Measurements from ENCODE around the gene TGM4.

Gene TGM4

DNA sequence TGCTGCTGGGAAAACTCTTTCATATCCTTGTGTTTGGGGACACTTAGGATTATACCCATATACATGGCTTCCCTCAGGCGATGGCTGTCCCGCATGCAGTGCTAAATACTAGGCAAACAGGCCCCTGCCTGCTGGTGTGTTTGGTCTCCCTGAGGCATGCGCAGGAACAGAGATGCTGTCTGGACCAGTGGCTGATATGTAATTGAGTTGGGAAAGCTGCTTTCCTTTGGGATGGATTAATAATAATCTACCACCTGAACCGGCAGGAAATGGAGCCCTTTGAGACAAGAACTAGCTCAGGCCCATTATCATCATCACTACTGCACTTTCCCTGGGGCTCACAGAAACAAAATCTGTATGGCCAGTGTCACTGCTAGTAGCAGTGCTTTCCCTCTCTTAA lies 83.6 kb downstream of the TGM4 start:
- no peak for DNase-seq

DNA sequence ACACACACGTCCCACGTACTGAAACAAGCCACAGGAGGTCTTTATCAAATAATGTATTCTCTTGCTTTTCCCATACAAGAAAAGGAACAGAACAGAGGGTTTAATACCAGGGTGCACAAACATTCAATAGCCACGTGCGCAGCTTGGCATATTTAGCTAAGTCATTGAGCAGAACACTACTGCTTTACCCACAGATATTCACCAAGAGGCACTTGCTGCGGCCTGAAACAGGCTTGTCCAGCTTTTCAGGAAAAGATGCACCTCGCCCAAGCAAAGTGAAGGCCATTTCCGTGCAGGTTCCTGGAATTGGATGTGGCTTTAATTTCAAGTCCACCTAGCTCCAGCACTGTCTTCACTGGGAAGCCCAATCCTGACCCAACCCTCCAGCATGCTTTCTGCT lies 84.0 kb downstream of the TGM4 start:
- no peak for DNase-seq

DNA sequence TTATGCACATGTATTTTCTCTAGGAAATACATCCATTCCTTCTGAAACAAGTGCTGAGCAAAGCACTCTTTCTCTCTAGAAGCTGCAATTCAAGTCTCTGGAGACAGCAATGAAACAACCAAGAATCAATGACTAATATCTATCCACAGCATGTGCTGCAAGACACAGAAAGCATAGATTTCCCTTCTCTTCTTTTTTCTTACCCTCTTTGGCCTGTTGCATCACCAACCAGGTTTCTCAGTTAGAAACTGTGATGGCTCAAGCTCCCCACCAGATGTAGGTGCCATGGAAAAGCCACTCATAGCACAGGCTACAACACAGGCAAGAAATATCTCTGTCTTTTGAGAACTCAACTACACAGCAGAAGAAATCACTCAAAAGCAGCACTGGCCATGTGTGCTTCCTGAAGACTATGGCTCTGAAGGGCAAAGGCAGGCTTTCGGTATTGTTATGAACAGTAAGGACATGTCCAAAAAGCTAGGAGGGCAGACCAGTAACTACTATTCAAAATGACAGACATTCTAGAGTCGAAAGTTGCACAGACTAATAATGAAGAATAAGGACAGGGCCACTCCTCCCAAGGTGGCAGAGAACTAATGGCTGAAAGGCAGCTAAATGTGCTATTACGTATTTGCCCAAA lies 86.1 kb downstream of the TGM4 start:
- DNase-seq: peak; percentile 49

- no peak for DNase-seq
Measured at GRCh38 chr3:44961888-44962287, 87.5 kb downstream of the TGM4 start.

- no peak for DNase-seq
Measured at GRCh38 chr3:44962621-44963393, 88.4 kb downstream of the TGM4 start.

DNA sequence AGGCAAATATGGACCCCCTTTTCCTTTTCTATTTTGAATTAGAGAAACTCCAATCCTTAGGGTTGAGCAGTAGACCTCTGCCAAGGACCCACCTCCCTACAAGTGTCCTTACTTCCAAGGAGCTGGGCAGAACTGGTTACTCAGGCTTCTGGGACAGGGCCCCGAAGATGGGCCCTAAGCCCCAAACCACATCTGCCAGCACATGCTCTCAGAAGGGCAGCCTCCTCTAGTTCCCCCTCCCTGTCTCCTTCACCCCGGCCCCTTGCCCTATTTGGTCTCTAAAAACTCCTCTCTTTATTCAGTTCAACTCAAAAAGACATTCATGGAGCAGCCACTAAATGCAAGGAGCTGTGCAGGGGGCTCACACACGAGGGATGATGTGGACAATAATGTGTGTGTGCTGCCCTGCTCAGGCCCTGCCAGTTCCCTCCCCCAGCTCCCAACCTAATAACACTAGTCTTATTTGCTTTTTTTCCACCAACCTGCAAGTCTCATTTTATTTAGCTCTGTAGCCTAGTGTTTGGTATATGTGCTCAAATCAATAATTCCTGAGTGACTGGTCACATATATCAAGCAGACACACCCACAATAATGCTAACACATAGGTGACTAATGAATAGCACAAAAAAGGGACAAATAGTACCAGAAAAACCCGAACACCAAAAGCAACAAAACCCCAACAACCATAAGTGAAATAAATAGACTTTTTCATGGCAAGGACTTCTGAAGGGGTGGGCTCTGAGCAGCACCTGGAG lies 89.3 kb downstream of the TGM4 start:
- no peak for DNase-seq
